22Rv1 (cell line): ENCODE data around the gene VASN.

Source experiments
- CTCF ChIP-seq: fragments of 450-650 bp; IDR thresholded peaks from 2 replicates; pipeline ENCODE4 v1.5.1; 2017; ENCODE audit warnings: mild to moderate bottlenecking
- ZFX ChIP-seq: fragments of 450-650 bp; IDR thresholded peaks from 2 replicates; pipeline ENCODE4 v1.6.1; 2017; ENCODE audit warnings: antibody characterized with exemption, borderline replicate concordance

GRCh38 chr16:4370570-4371356 is 885 bp upstream of the VASN start:
- no peak for TF ChIP-seq CTCF
- no peak for TF ChIP-seq ZFX
